ENCODE data around the gene CADM2. TPM values are rescaled to one million over a fixed set of nuclear protein-coding genes. Genes with fewer than 3 reads are reported as not detected.

The CADM2 gene
- total RNA-seq, 1 donor from 2014 or later = 6.8 TPM

DNA sequence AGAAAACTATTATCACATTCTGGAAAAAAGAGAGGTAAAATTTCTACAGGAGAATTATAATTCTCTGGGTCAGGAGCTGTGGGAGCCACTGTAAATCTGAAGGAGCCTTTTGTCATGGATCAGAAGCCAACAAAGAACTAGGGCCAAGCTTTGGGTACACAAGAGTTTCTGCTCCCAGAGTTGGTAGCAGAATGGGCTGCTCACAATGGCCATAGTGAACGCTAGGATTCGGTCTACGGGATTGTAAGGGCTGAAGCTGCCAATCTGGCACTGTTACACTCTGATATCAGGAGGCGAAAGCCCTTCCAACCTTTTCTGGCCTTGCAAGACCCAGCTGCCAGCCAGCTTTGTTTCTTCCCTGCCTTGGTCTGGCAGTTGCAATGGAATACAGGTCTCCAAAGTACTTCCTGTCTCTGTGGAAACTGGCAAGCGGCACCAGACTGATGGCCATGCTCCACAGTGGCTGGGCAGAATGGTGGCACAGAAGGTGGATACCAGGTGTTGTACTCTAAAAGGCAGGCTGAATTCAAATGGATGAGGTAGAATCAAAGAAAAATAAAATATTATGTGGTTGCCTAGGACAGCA lies 831.7 kb downstream of the CADM2 start:
- no peaks in the 10 kb centered on the region for H3K9me3 Mint-ChIP-seq
- H3K27ac Mint-ChIP-seq = no peak overlapping the region
- Histone ChIP-seq H3K79me2 (ENCODE audit: low read depth) (no peaks in the 10 kb centered on the region), H3K27ac (no peak overlapping the region), H3K4me2 (no peak overlapping the region), H3K9ac (no peak overlapping the region), H3K27me3 (no peaks in the 10 kb centered on the region), H3K4me1 (no peaks in the 10 kb centered on the region), H3F3A (ENCODE audit: low read depth) (no peaks in the 10 kb centered on the region), H3K4me3 (no peak overlapping the region), H4K20me1 (ENCODE audit: low read depth) (no peaks in the 10 kb centered on the region), H2AFZ (replicated peaks) (no peak overlapping the region), H3K36me3 (no peaks in the 10 kb centered on the region), H3K9me3 (ENCODE audit: low read depth) (no peaks in the 10 kb centered on the region)
- DNase-seq (ENCODE audit: low spot score) = peak; percentile 1
- no peak overlapping the region for H3K4me3 Mint-ChIP-seq
- no peaks in the 10 kb centered on the region for H3K27me3 Mint-ChIP-seq (ENCODE audit: insufficient read depth, low read depth)
- no peaks in the 10 kb centered on the region for H3K36me3 Mint-ChIP-seq
- H3K4me1 Mint-ChIP-seq = no peaks in the 10 kb centered on the region
- TF ChIP-seq, protein P1, sequence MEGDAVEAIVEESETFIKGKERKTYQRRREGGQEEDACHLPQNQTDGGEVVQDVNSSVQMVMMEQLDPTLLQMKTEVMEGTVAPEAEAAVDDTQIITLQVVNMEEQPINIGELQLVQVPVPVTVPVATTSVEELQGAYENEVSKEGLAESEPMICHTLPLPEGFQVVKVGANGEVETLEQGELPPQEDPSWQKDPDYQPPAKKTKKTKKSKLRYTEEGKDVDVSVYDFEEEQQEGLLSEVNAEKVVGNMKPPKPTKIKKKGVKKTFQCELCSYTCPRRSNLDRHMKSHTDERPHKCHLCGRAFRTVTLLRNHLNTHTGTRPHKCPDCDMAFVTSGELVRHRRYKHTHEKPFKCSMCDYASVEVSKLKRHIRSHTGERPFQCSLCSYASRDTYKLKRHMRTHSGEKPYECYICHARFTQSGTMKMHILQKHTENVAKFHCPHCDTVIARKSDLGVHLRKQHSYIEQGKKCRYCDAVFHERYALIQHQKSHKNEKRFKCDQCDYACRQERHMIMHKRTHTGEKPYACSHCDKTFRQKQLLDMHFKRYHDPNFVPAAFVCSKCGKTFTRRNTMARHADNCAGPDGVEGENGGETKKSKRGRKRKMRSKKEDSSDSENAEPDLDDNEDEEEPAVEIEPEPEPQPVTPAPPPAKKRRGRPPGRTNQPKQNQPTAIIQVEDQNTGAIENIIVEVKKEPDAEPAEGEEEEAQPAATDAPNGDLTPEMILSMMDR (IDR thresholded peaks at IDR 0.05) = no peak
- TF ChIP-seq EZH2phosphoT487 (IDR thresholded peaks at IDR 0.05) (no peak), EZH2 (IDR thresholded peaks at IDR 0.05) (no peak)

DNA sequence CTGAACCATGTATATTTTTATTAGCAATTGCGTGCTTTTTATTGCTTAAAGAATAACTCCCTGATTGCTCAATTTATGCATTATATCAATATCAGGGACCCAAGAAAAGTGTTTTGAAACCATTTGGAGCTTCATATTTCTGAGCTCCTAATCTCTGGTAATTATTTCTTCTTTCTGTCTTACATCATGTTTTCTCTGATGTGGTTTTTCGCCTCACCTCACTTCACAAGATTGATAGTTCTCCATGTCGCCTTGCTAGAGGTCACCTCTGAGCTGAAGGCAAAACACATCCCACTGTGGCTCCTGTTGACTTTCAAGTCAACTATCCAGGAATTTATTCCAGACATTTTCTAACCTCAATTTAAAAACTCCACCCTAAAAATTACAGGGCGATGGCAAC lies 837.4 kb downstream of the CADM2 start:
- Histone ChIP-seq H3K4me1 (no peaks in the 10 kb centered on the region), H3F3A (ENCODE audit: low read depth) (no peaks in the 10 kb centered on the region), H3K36me3 (no peaks in the 10 kb centered on the region), H3K9me3 (ENCODE audit: low read depth) (no peaks in the 10 kb centered on the region), H3K9ac (no peak overlapping the region), H2AFZ (replicated peaks) (no peak overlapping the region), H3K4me2 (no peak overlapping the region), H3K27me3 (no peaks in the 10 kb centered on the region), H3K27ac (no peak overlapping the region), H3K79me2 (ENCODE audit: low read depth) (no peaks in the 10 kb centered on the region), H4K20me1 (ENCODE audit: low read depth) (no peaks in the 10 kb centered on the region), H3K4me3 (no peak overlapping the region)
- Mint-ChIP-seq H3K36me3 (no peaks in the 10 kb centered on the region), H3K9me3 (no peaks in the 10 kb centered on the region), H3K4me3 (no peak overlapping the region), H3K4me1 (no peaks in the 10 kb centered on the region), H3K27me3 (ENCODE audit: insufficient read depth, low read depth) (no peaks in the 10 kb centered on the region), H3K27ac (no peak overlapping the region)
- TF ChIP-seq EZH2 (IDR thresholded peaks at IDR 0.05) (no peak), EZH2phosphoT487 (IDR thresholded peaks at IDR 0.05) (no peak)
- no peak for DNase-seq (ENCODE audit: low spot score)

DNA sequence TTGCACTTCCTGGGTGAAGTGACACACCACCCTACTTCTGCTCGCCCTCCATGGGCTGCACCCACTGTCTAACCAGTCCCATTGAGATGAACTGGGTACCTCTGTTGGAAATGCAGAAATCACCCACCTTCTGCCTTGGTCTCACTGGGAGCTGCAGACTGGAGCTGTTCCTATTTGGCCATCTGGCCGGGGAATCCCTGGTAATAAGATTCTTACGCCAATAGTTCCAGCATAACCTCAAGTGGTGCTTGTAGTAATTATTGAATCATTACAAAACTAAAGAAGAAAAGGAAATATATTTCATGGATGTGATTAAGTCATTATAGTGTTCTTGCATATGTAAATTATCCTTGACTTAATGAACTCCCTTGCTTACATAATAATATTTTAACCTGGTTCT lies 841.9 kb downstream of the CADM2 start:
- H3K4me3 ChIP-seq = no peak overlapping the region
- H3K36me3 ChIP-seq = no peaks in the 10 kb centered on the region
- Mint-ChIP-seq H3K4me1 (no peaks in the 10 kb centered on the region), H3K27ac (no peak overlapping the region), H3K4me3 (no peak overlapping the region), H3K27me3 (ENCODE audit: insufficient read depth, low read depth) (no peaks in the 10 kb centered on the region), H3K9me3 (no peaks in the 10 kb centered on the region), H3K36me3 (no peaks in the 10 kb centered on the region)
- no peak overlapping the region for H3K27ac ChIP-seq
- H4K20me1 ChIP-seq (ENCODE audit: low read depth) = no peaks in the 10 kb centered on the region
- TF ChIP-seq EZH2 (IDR thresholded peaks at IDR 0.05) (no peak), EZH2phosphoT487 (IDR thresholded peaks at IDR 0.05) (no peak)
- TF ChIP-seq, protein P1 (IDR thresholded peaks at IDR 0.05) = no peak
- H3K4me1 ChIP-seq = no peaks in the 10 kb centered on the region
- H3K9ac ChIP-seq = no peak overlapping the region
- no peaks in the 10 kb centered on the region for H3K9me3 ChIP-seq (ENCODE audit: low read depth)
- H3F3A ChIP-seq (ENCODE audit: low read depth) = no peaks in the 10 kb centered on the region
- no peaks in the 10 kb centered on the region for H3K27me3 ChIP-seq
- DNase-seq (ENCODE audit: low spot score) = no peak
- H3K79me2 ChIP-seq (ENCODE audit: low read depth) = no peaks in the 10 kb centered on the region
- H2AFZ ChIP-seq (replicated peaks) = no peak overlapping the region
- H3K4me2 ChIP-seq = no peak overlapping the region

DNA sequence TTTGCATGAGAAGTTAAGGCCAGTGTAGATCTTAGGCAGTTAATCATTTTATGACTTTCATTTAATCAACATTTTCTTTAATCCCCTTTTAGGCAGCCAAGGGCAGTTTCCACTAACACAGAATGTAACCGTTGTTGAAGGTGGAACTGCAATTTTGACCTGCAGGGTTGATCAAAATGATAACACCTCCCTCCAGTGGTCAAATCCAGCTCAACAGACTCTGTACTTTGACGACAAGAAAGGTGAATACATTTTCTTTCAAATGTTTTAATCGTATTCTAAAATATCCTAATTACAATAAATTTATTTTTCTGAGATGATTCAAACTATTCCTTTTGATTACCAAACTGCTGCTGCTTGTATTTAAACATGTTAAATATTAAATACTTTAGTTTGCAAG lies 843.2 kb downstream of the CADM2 start:
- TF ChIP-seq, protein P1 (IDR thresholded peaks at IDR 0.05) = peak; percentile 69
- no peak for TF ChIP-seq EZH2 (IDR thresholded peaks at IDR 0.05)
- Histone ChIP-seq H3K27me3 (no peaks in the 10 kb centered on the region), H3K9ac (no peak overlapping the region), H3K4me1 (no peaks in the 10 kb centered on the region), H3K79me2 (ENCODE audit: low read depth) (no peaks in the 10 kb centered on the region), H4K20me1 (ENCODE audit: low read depth) (no peaks in the 10 kb centered on the region), H3K36me3 (no peaks in the 10 kb centered on the region), H3K9me3 (ENCODE audit: low read depth) (no peaks in the 10 kb centered on the region), H3K4me3 (no peak overlapping the region), H3F3A (ENCODE audit: low read depth) (no peaks in the 10 kb centered on the region), H3K4me2 (no peak overlapping the region), H2AFZ (replicated peaks) (no peak overlapping the region), H3K27ac (no peak overlapping the region)
- Mint-ChIP-seq H3K4me1 (no peaks in the 10 kb centered on the region), H3K4me3 (no peak overlapping the region), H3K9me3 (no peaks in the 10 kb centered on the region), H3K27ac (no peak overlapping the region), H3K36me3 (no peaks in the 10 kb centered on the region), H3K27me3 (ENCODE audit: insufficient read depth, low read depth) (no peaks in the 10 kb centered on the region)
- DNase-seq (ENCODE audit: low spot score) = peak; percentile 48

Measured in neural progenitor cell (in vitro differentiated cells).